ENCODE data around the gene INSYN2A. TPM values are rescaled to one million over a fixed set of nuclear protein-coding genes. Genes with fewer than 3 reads are reported as not detected.

INSYN2A gene
- polyA plus RNA-seq, 1 donor from 2014 or later, result 4.2 TPM

DNA sequence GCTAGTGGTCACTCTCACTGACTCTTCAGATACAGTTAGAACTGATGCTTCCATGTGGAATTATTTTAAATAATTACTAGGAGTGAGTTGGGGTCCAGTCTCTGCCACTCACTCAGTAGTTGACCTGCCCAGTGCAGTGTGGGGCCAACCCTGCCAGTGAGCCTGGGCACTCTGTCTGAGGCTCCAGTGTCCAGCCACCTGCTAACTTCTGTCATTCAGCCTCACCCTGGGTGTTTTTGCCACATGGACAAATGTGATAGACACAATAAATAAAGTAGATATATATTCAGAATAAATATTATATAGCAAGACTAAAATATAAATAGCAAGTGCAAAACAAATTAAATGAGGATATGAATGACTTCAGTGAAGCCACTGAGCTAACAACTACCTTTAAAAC is 7.2 kb downstream of the INSYN2A start:
- H3K36me3 ChIP-seq (ENCODE audit: insufficient read depth, low read length), result no peaks in the 10 kb centered on the region
- H3K4me2 ChIP-seq (ENCODE audit: low read length), result no peak overlapping the region
- no peak overlapping the region for H3K9ac ChIP-seq (ENCODE audit: low read length)
- no peak overlapping the region for H2AFZ ChIP-seq (ENCODE audit: low read depth, low read length)
- H3F3A ChIP-seq (ENCODE audit: insufficient read depth, low read length, poor library complexity, severe bottlenecking), result no peaks in the 10 kb centered on the region
- no peak overlapping the region for H3K4me3 ChIP-seq (ENCODE audit: low read length)
- no peak overlapping the region for H3K27ac ChIP-seq (ENCODE audit: low read length)
- no peaks in the 10 kb centered on the region for H3K9me2 ChIP-seq (ENCODE audit: insufficient read depth, low read length)
- H3K27me3 ChIP-seq (ENCODE audit: insufficient read depth, low read depth, low read length), result peaks cover 14% of the 10 kb centered on the region
- TF ChIP-seq EZH2 (IDR thresholded peaks at IDR 0.05; ENCODE audit: borderline replicate concordance, insufficient read depth, low read length, poor library complexity, severe bottlenecking), result no peak
- TF ChIP-seq, protein P1, sequence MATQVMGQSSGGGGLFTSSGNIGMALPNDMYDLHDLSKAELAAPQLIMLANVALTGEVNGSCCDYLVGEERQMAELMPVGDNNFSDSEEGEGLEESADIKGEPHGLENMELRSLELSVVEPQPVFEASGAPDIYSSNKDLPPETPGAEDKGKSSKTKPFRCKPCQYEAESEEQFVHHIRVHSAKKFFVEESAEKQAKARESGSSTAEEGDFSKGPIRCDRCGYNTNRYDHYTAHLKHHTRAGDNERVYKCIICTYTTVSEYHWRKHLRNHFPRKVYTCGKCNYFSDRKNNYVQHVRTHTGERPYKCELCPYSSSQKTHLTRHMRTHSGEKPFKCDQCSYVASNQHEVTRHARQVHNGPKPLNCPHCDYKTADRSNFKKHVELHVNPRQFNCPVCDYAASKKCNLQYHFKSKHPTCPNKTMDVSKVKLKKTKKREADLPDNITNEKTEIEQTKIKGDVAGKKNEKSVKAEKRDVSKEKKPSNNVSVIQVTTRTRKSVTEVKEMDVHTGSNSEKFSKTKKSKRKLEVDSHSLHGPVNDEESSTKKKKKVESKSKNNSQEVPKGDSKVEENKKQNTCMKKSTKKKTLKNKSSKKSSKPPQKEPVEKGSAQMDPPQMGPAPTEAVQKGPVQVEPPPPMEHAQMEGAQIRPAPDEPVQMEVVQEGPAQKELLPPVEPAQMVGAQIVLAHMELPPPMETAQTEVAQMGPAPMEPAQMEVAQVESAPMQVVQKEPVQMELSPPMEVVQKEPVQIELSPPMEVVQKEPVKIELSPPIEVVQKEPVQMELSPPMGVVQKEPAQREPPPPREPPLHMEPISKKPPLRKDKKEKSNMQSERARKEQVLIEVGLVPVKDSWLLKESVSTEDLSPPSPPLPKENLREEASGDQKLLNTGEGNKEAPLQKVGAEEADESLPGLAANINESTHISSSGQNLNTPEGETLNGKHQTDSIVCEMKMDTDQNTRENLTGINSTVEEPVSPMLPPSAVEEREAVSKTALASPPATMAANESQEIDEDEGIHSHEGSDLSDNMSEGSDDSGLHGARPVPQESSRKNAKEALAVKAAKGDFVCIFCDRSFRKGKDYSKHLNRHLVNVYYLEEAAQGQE (IDR thresholded peaks at IDR 0.05; ENCODE audit: borderline replicate concordance), result no peak
- TF ChIP-seq SMC3 (conservative IDR thresholded peaks at IDR 0.05; ENCODE audit: poor library complexity), result no peak
- TF ChIP-seq EP300 (conservative IDR thresholded peaks at IDR 0.05; ENCODE audit: poor library complexity, severe bottlenecking), result no peak
- no peak for TF ChIP-seq RAD21 (conservative IDR thresholded peaks at IDR 0.05)
- no peak for TF ChIP-seq MXI1 (conservative IDR thresholded peaks at IDR 0.05; ENCODE audit: poor library complexity, severe bottlenecking)
- TF ChIP-seq, protein P2, sequence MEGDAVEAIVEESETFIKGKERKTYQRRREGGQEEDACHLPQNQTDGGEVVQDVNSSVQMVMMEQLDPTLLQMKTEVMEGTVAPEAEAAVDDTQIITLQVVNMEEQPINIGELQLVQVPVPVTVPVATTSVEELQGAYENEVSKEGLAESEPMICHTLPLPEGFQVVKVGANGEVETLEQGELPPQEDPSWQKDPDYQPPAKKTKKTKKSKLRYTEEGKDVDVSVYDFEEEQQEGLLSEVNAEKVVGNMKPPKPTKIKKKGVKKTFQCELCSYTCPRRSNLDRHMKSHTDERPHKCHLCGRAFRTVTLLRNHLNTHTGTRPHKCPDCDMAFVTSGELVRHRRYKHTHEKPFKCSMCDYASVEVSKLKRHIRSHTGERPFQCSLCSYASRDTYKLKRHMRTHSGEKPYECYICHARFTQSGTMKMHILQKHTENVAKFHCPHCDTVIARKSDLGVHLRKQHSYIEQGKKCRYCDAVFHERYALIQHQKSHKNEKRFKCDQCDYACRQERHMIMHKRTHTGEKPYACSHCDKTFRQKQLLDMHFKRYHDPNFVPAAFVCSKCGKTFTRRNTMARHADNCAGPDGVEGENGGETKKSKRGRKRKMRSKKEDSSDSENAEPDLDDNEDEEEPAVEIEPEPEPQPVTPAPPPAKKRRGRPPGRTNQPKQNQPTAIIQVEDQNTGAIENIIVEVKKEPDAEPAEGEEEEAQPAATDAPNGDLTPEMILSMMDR (IDR thresholded peaks at IDR 0.05; ENCODE audit: poor library complexity, severe bottlenecking), result no peak
- no peak for TF ChIP-seq POLR2AphosphoS5 (IDR thresholded peaks at IDR 0.05)
- TF ChIP-seq TAF1 (IDR thresholded peaks at IDR 0.05; ENCODE audit: low read depth), result no peak
- no peaks in the 10 kb centered on the region for H4K20me1 ChIP-seq (ENCODE audit: insufficient read depth)
- no peaks in the 10 kb centered on the region for H3K79me2 ChIP-seq (replicated peaks; ENCODE audit: insufficient read depth, low read length)
- H3K9me3 ChIP-seq (ENCODE audit: low read length), result no peaks in the 10 kb centered on the region

DNA sequence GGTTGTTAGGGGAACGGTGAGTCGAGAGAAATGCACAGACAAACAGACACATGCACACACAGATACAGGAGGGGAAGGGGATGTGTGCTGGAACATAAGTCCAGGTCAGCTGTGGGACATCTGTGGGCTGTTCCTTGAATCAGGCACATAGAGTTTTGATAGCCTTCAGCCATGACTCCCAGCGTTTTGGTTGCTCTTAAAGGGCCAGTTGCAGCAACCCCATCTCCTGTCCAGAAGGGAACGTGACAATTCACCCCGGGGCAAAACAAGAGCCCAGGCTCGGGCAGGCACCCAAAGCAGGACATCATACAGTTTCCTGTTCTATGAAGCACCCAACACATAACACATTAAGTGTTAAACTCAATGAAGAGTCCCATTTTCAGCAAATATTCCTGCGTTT is 9.6 kb downstream of the INSYN2A start:
- no peak overlapping the region for H3K9ac ChIP-seq (ENCODE audit: low read length)
- H3K79me2 ChIP-seq (replicated peaks; ENCODE audit: insufficient read depth, low read length), result no peaks in the 10 kb centered on the region
- H3K9me2 ChIP-seq (ENCODE audit: insufficient read depth, low read length), result no peaks in the 10 kb centered on the region
- H3K27ac ChIP-seq (ENCODE audit: low read length), result no peak overlapping the region
- no peak overlapping the region for H3K4me3 ChIP-seq (ENCODE audit: low read length)
- H3K4me2 ChIP-seq (ENCODE audit: low read length), result no peak overlapping the region
- TF ChIP-seq POLR2AphosphoS5 (IDR thresholded peaks at IDR 0.05) (no peak), EP300 (conservative IDR thresholded peaks at IDR 0.05; ENCODE audit: poor library complexity, severe bottlenecking) (no peak), SMC3 (conservative IDR thresholded peaks at IDR 0.05; ENCODE audit: poor library complexity) (no peak), TAF1 (IDR thresholded peaks at IDR 0.05; ENCODE audit: low read depth) (no peak), EZH2 (IDR thresholded peaks at IDR 0.05; ENCODE audit: borderline replicate concordance, insufficient read depth, low read length, poor library complexity, severe bottlenecking) (no peak), RAD21 (conservative IDR thresholded peaks at IDR 0.05) (no peak), MXI1 (conservative IDR thresholded peaks at IDR 0.05; ENCODE audit: poor library complexity, severe bottlenecking) (no peak)
- TF ChIP-seq, protein P2 (IDR thresholded peaks at IDR 0.05; ENCODE audit: poor library complexity, severe bottlenecking), result no peak
- TF ChIP-seq, protein P1 (IDR thresholded peaks at IDR 0.05; ENCODE audit: borderline replicate concordance), result no peak
- H2AFZ ChIP-seq (ENCODE audit: low read depth, low read length), result no peak overlapping the region
- H3K27me3 ChIP-seq (ENCODE audit: insufficient read depth, low read depth, low read length), result no peaks in the 10 kb centered on the region
- H3K36me3 ChIP-seq (ENCODE audit: insufficient read depth, low read length), result no peaks in the 10 kb centered on the region
- no peaks in the 10 kb centered on the region for H4K20me1 ChIP-seq (ENCODE audit: insufficient read depth)
- H3K9me3 ChIP-seq (ENCODE audit: low read length), result no peaks in the 10 kb centered on the region
- no peaks in the 10 kb centered on the region for H3F3A ChIP-seq (ENCODE audit: insufficient read depth, low read length, poor library complexity, severe bottlenecking)

All from neural cell (in vitro differentiated cells).